ENCODE data around the gene ADPRHL1. TPM values are rescaled to one million over a fixed set of nuclear protein-coding genes. Genes with fewer than 3 reads are reported as not detected.
A peak's percentile ranks its signal among the peaks of the same experiment; 100 is the strongest.

ADPRHL1 gene
- total RNA-seq, 1 donor from 2014 or later = 0.22 TPM

- Mint-ChIP-seq H3K9me3 (no peaks in the 10 kb centered on the region), H3K27me3 (ENCODE audit: insufficient read depth, low read depth) (peaks cover 2% of the 10 kb centered on the region), H3K4me3 (no peak overlapping the region), H3K36me3 (no peaks in the 10 kb centered on the region), H3K4me1 (peaks cover 6% of the 10 kb centered on the region), H3K27ac (no peak overlapping the region)
- H3K36me3 ChIP-seq = no peaks in the 10 kb centered on the region
- H3K4me1 ChIP-seq = no peaks in the 10 kb centered on the region
- DNase-seq (ENCODE audit: low spot score) = no peak
- H2AFZ ChIP-seq (replicated peaks) = no peak overlapping the region
- no peak overlapping the region for H3K4me3 ChIP-seq
- no peak overlapping the region for H3K4me2 ChIP-seq
- H3K9me3 ChIP-seq (ENCODE audit: low read depth) = no peaks in the 10 kb centered on the region
- TF ChIP-seq CTCF (IDR thresholded peaks at IDR 0.05) (no peak), EZH2phosphoT487 (IDR thresholded peaks at IDR 0.05) (no peak), EZH2 (IDR thresholded peaks at IDR 0.05) (no peak)
- H3K27me3 ChIP-seq = no peaks in the 10 kb centered on the region
- no peak overlapping the region for H3K9ac ChIP-seq
- peaks cover 3% of the 10 kb centered on the region for H3F3A ChIP-seq (ENCODE audit: low read depth)
- H3K27ac ChIP-seq = no peak overlapping the region
- no peaks in the 10 kb centered on the region for H4K20me1 ChIP-seq (ENCODE audit: low read depth)
- no peaks in the 10 kb centered on the region for H3K79me2 ChIP-seq (ENCODE audit: low read depth)
Observed at GRCh38 chr13:113432506-113433270, 20.6 kb downstream of the ADPRHL1 start.

GRCh38 chr13:113431171-113431570 lies 22.1 kb downstream of the ADPRHL1 start:
- H3K27ac Mint-ChIP-seq = no peak overlapping the region
- no peaks in the 10 kb centered on the region for H3K4me1 ChIP-seq
- H3K27ac ChIP-seq = no peak overlapping the region
- H3K79me2 ChIP-seq (ENCODE audit: low read depth) = no peaks in the 10 kb centered on the region
- H3K36me3 ChIP-seq = no peaks in the 10 kb centered on the region
- H3K9me3 Mint-ChIP-seq = no peaks in the 10 kb centered on the region
- TF ChIP-seq EZH2phosphoT487 (IDR thresholded peaks at IDR 0.05) = no peak
- TF ChIP-seq EZH2 (IDR thresholded peaks at IDR 0.05) = no peak
- no peak for TF ChIP-seq CTCF (IDR thresholded peaks at IDR 0.05)
- H3K36me3 Mint-ChIP-seq = no peaks in the 10 kb centered on the region
- peaks cover 6% of the 10 kb centered on the region for H3K4me1 Mint-ChIP-seq
- H3F3A ChIP-seq (ENCODE audit: low read depth) = peaks cover 3% of the 10 kb centered on the region
- no peaks in the 10 kb centered on the region for H3K9me3 ChIP-seq (ENCODE audit: low read depth)
- no peaks in the 10 kb centered on the region for H4K20me1 ChIP-seq (ENCODE audit: low read depth)
- peaks cover 2% of the 10 kb centered on the region for H3K27me3 Mint-ChIP-seq (ENCODE audit: insufficient read depth, low read depth)
- no peak overlapping the region for H3K4me3 ChIP-seq
- no peak overlapping the region for H3K4me2 ChIP-seq
- DNase-seq (ENCODE audit: low spot score) = peak; percentile 49
- no peaks in the 10 kb centered on the region for H3K27me3 ChIP-seq
- no peak overlapping the region for H3K9ac ChIP-seq
- H3K4me3 Mint-ChIP-seq = no peak overlapping the region
- H2AFZ ChIP-seq (replicated peaks) = peak overlapping the region; percentile 68

GRCh38 chr13:113430378-113431110 lies 22.7 kb downstream of the ADPRHL1 start:
- no peak overlapping the region for H3K4me3 ChIP-seq
- no peak for TF ChIP-seq CTCF (IDR thresholded peaks at IDR 0.05)
- no peak for TF ChIP-seq EZH2phosphoT487 (IDR thresholded peaks at IDR 0.05)
- TF ChIP-seq EZH2 (IDR thresholded peaks at IDR 0.05) = no peak
- H3K4me3 Mint-ChIP-seq = no peak overlapping the region
- H3K36me3 ChIP-seq = no peaks in the 10 kb centered on the region
- H3K36me3 Mint-ChIP-seq = no peaks in the 10 kb centered on the region
- H3K27me3 ChIP-seq = no peaks in the 10 kb centered on the region
- H3K4me2 ChIP-seq = no peak overlapping the region
- H4K20me1 ChIP-seq (ENCODE audit: low read depth) = no peaks in the 10 kb centered on the region
- no peak overlapping the region for H3K9ac ChIP-seq
- no peaks in the 10 kb centered on the region for H3K4me1 ChIP-seq
- H3K27me3 Mint-ChIP-seq (ENCODE audit: insufficient read depth, low read depth) = peaks cover 2% of the 10 kb centered on the region
- no peak for DNase-seq (ENCODE audit: low spot score)
- H3K27ac Mint-ChIP-seq = no peak overlapping the region
- peaks cover 3% of the 10 kb centered on the region for H3F3A ChIP-seq (ENCODE audit: low read depth)
- H3K27ac ChIP-seq = no peak overlapping the region
- H3K9me3 ChIP-seq (ENCODE audit: low read depth) = no peaks in the 10 kb centered on the region
- H3K79me2 ChIP-seq (ENCODE audit: low read depth) = no peaks in the 10 kb centered on the region
- peaks cover 6% of the 10 kb centered on the region for H3K4me1 Mint-ChIP-seq
- H3K9me3 Mint-ChIP-seq = no peaks in the 10 kb centered on the region
- no peak overlapping the region for H2AFZ ChIP-seq (replicated peaks)
